Measurements from ENCODE around the gene MEGF6. TPM values are rescaled to one million over a fixed set of nuclear protein-coding genes. Genes with fewer than 3 reads are reported as not detected.
A peak's percentile ranks its signal among the peaks of the same experiment; 100 is the strongest.

Gene MEGF6
- total RNA-seq, 2 donors from 2014 or later, result 273 to 304 TPM

DNA sequence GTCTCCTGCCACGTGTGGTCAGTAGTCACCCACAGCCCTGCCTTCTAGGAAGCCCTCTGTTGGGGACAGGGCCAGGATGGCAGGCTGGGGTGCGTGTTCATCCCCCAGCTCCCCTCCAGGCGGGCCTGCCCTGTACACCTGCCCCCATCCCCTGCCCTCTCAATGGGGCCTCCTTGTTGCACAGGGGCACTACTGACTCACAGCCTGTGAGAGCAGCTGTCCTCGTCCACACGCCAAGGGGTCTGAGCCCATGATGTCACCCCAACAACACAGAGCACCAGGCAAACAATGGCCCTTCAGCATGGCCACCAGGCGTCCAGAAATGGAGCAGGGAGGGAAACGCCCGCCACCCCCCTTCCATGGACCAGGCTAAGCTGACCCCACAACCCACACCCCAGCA, 92.6 kb downstream of the MEGF6 start:
- Histone ChIP-seq H3K4me3 (no peak overlapping the region), H3K9me3 (no peaks in the 10 kb centered on the region), H3K27me3 (replicated peaks; ENCODE audit: insufficient read depth) (no peaks in the 10 kb centered on the region), H3K4me1 (ENCODE audit: control insufficient read depth in 1 of 2, low read depth in 2 of 2) (peaks cover 0 to 54% of the 10 kb centered on the region in 2 donors), H3K36me3 (peaks cover 34% of the 10 kb centered on the region), H3K27ac (no peak overlapping the region)
- TF ChIP-seq, protein P1, sequence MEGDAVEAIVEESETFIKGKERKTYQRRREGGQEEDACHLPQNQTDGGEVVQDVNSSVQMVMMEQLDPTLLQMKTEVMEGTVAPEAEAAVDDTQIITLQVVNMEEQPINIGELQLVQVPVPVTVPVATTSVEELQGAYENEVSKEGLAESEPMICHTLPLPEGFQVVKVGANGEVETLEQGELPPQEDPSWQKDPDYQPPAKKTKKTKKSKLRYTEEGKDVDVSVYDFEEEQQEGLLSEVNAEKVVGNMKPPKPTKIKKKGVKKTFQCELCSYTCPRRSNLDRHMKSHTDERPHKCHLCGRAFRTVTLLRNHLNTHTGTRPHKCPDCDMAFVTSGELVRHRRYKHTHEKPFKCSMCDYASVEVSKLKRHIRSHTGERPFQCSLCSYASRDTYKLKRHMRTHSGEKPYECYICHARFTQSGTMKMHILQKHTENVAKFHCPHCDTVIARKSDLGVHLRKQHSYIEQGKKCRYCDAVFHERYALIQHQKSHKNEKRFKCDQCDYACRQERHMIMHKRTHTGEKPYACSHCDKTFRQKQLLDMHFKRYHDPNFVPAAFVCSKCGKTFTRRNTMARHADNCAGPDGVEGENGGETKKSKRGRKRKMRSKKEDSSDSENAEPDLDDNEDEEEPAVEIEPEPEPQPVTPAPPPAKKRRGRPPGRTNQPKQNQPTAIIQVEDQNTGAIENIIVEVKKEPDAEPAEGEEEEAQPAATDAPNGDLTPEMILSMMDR (IDR thresholded peaks at IDR 0.05), result no peak
- ATAC-seq (ENCODE audit: insufficient number of reproducible peaks, low FRiP score, low read depth), result no peak
- no peak for DNase-seq (ENCODE audit: low spot score)

DNA sequence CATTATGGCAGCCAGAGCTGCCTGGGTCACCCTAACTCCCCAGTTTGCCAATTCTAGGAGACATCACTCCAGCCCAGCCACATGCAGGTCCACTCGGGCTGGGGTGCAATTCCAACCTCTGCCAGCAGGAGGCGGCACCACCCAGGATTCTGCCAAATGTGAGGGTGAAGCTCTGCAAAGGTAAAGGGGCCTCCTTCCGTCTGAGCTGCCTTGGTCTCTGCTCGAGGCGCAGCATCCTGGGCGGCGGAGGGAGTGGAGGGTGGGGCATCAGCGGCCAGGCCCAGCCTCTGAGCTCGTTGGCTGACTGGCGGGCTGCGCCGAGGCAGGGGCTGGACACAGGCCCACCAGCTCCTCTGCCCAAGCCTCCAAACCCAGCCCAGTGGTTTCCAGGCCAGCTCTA, 93.1 kb downstream of the MEGF6 start:
- Histone ChIP-seq H3K27ac (no peak overlapping the region), H3K4me1 (ENCODE audit: control insufficient read depth in 1 of 2, low read depth in 2 of 2) (peaks cover 0 to 49% of the 10 kb centered on the region in 2 donors), H3K4me3 (no peak overlapping the region), H3K9me3 (no peaks in the 10 kb centered on the region), H3K36me3 (peaks cover 30% of the 10 kb centered on the region), H3K27me3 (replicated peaks; ENCODE audit: insufficient read depth) (no peaks in the 10 kb centered on the region)
- TF ChIP-seq, protein P1 (IDR thresholded peaks at IDR 0.05), result peak; percentile 86
- DNase-seq (ENCODE audit: low spot score) (no peak), ATAC-seq (ENCODE audit: insufficient number of reproducible peaks, low FRiP score, low read depth) (no peak)

DNA sequence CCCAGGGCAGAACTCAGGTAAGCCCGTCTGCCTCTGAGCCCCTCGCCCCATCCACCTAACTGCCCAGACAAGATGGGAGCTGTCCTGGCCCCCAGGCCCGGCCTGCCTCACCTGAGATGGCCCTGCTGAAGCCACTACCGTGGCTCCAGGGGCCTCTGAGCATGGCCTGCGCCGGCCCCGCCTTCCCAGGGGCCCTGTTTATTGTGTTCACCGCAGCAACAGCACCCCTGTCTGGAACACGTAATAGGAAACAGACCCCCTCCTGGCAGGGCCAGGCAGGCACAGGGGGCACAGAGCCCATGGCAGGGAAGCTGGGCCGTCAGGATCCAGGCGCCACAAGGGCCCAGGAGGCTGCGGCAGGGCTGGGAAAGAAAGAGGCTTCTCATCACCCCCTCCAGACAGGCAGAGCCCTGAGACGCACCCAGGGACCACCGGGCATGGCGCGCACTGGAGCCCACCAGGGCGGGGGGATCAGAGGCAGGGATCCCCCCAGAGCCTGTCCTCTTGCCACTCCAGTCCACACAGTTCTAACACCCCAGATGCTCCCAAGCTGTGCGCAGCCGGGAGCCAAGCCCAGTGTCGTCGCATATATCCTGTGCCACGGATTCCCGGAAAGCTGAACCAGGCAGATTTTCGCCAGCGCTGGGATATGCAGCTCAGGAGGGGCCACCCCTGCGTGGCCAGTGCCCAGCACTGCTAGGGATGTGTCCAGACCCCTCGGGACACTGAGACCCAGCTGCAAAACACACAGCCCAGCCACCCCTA, 94.2 kb downstream of the MEGF6 start:
- DNase-seq (ENCODE audit: low spot score) (no peak), ATAC-seq (ENCODE audit: insufficient number of reproducible peaks, low FRiP score, low read depth) (no peak)
- no peaks in the 10 kb centered on the region for H3K9me3 ChIP-seq
- no peaks in the 10 kb centered on the region for H3K27me3 ChIP-seq (replicated peaks; ENCODE audit: insufficient read depth)
- H3K4me3 ChIP-seq, result no peak overlapping the region
- peaks cover 0 to 37% of the 10 kb centered on the region in 2 donors for H3K4me1 ChIP-seq (ENCODE audit: control insufficient read depth in 1 of 2, low read depth in 2 of 2)
- no peak overlapping the region for H3K27ac ChIP-seq
- peaks cover 21% of the 10 kb centered on the region for H3K36me3 ChIP-seq
- TF ChIP-seq, protein P1 (IDR thresholded peaks at IDR 0.05), result no peak

DNA sequence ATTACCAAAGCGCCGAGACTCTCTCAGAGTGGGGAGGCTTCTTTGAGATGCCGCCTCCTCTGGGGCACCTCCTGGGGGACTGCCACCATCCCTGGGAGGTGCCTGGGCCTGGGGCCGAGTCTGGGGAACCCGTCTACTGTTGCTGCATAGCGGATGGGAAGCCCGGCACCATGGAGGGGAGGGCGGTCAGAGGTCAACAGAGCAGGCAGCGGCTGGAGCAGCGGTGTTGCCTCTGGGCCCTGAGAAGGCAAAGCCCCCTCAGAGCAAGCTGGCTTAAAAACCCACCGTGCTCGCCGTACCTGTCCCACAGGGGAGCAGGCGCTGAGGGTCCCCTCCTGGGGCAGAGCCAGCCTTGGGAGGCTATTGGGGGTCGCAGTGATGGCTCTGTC, 94.8 kb downstream of the MEGF6 start:
- no peaks in the 10 kb centered on the region for H3K9me3 ChIP-seq
- no peaks in the 10 kb centered on the region for H3K27me3 ChIP-seq (replicated peaks; ENCODE audit: insufficient read depth)
- H3K27ac ChIP-seq, result no peak overlapping the region
- H3K36me3 ChIP-seq, result peaks cover 15% of the 10 kb centered on the region
- DNase-seq (ENCODE audit: low spot score) (no peak), ATAC-seq (ENCODE audit: insufficient number of reproducible peaks, low FRiP score, low read depth) (no peak)
- TF ChIP-seq, protein P1 (IDR thresholded peaks at IDR 0.05), result no peak
- no peak overlapping the region for H3K4me3 ChIP-seq
- peaks cover 0 to 31% of the 10 kb centered on the region in 2 donors for H3K4me1 ChIP-seq (ENCODE audit: control insufficient read depth in 1 of 2, low read depth in 2 of 2)

DNA sequence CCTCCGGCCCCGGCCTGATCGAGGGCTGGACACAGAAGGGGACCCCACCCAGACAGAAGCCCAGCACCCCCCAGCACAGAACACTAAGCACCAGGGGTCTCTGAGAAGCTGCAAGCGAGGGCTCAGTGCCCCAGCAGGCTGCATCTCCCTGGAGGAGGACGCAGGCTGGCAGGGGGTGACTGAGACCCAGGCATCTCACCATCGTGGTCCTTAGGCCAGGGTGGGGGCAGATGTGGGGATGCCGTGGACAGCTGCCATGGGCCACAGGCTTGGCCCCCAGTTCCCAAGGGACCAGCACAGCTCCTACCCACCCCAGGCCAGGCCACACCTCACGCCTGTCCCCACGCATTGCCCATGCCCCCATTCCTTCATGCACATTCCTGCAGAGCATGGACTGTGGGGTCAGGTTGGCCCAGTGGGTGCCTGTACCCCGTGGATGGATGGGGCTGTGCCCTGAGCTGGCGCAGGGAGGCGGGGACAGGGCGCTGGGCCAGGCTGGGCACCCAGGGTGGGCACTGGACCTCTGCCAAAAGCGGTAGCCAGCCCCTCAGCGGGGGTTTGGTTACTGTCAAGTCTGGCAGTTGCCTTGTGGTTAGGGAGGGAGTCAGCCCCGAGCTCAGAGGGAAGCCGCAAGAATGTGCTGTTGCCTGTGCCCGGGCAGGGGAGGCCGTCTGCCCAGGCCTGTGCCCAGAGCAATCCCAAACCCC, 95.4 kb downstream of the MEGF6 start:
- no peak for DNase-seq (ENCODE audit: low spot score)
- peaks cover 0 to 31% of the 10 kb centered on the region in 2 donors for H3K4me1 ChIP-seq (ENCODE audit: control insufficient read depth in 1 of 2, low read depth in 2 of 2)
- H3K9me3 ChIP-seq, result no peaks in the 10 kb centered on the region
- no peak overlapping the region for H3K4me3 ChIP-seq
- no peak for ATAC-seq (ENCODE audit: insufficient number of reproducible peaks, low FRiP score, low read depth)
- no peaks in the 10 kb centered on the region for H3K27me3 ChIP-seq (replicated peaks; ENCODE audit: insufficient read depth)
- TF ChIP-seq, protein P1 (IDR thresholded peaks at IDR 0.05), result no peak
- peaks cover 14% of the 10 kb centered on the region for H3K36me3 ChIP-seq
- no peak overlapping the region for H3K27ac ChIP-seq

All from thoracic aorta (tissue), 2 donors.